T47D (cell line): ENCODE data around the gene DSCAML1.

Experiments
- DNase-seq, 2 experiments: peaks; one replicate each; pipeline versions ENCODE4 v3.0.0 to v3.0.0-alpha.2; 2011 to 2012; ENCODE audit warnings: low read depth in 1 of 2, low spot score in 1 of 2
- JUND ChIP-seq: IDR thresholded peaks from 2 replicates; pipeline ENCODE4 v1.6.1; 2012; ENCODE audit warnings: low read depth
- in situ Hi-C: cut with HindIII; loops from 2 replicates; pipeline ENCODE4 v1.10.0; 2016; ENCODE audit warnings: low sequenced_read_pairs, low pct_unique_long_range_greater_than_20kb

DSCAML1 gene

DNA sequence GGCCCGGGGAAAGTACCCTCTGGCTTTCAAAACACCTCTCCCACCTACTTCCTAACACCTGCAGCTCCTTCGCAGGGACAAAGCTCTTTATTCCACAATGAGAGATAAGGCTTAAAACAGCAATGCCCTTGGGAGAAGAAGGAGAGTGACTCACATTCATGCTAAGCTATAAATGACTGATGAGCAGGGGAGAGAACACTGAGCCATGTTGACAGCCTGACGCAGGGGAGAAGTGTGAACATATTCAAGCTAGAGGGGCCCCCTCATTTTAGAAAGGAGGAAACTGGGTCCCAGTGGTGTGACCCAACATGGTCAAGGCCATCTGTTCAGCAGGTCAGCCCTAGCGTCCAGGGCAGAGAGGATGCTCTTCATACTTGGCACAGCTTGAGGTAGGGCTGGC lies 171.8 kb downstream of the DSCAML1 start:
- DNase-seq, result no peak
- TF ChIP-seq JUND, result no peak
- in situ Hi-C loops, result no loop called here

DNA sequence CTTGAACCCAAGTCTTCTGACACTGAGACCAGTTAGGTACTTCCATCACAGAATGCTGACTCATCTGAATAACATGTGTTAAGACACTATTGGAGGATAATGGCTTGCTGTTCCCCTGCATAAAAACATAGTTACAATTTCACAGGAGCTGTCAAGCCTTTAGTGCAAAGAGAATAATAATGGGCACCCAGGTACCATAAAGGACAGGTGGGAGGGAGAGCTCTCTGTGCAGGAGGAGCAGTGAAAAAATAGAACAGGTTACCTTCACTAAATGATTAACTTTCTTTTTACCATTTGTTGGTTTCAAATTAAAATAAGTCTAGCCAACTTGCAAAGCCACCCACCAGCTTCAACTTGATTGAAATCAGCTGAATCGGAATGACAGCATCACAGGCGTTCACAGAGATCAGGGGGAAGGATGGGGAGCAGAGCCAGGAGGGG lies 173.2 kb downstream of the DSCAML1 start:
- DNase-seq, result no peak
- in situ Hi-C loops, result no loop called here

DNA sequence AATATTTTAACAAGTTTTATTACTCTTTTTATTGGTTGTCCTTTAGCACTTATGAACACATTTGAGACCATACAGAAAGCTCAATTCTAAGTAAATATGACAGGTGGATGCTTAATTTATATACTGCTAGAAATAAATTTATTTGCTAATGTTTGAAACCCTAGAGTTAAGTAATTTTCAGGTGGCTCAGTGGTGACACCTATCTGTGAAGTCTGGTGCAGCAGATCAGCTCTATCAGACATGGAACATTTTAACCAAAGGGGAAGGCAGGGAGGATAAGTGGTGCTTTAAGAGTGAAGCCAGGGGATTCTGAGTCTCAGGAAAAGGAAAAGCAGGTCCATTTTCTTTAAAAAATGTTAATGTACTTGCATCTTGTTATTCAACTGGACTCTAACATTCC lies 175.8 kb downstream of the DSCAML1 start:
- no peak for TF ChIP-seq JUND
- DNase-seq, result peak in 1 of 2 experiments; percentile 20
- in situ Hi-C loops, result no loop called here

More for the DNA sequence above, 173.2 kb downstream of the DSCAML1 start:
- TF ChIP-seq JUND, result no peak

DNA sequence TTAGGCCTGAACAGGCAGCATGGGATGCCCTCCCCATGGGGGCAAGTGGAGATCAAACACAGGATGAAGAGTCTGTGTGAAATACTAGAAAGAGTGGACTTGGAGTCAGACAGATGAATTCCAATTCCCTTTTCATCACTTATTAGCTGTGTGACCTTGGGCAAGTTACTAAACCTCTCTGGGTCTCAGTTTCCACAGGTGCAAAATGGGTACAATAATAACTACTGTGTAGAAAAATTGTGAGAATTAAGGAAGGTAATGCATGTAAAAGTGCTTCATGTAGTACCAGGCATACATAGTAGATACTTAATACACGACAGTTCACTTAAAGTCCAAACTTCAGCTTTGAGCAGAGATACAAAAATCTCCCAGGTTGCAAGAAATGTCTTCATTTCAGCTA lies 176.4 kb downstream of the DSCAML1 start:
- no peak for TF ChIP-seq JUND
- no peak for DNase-seq
- in situ Hi-C loops, result no loop called here

DNA sequence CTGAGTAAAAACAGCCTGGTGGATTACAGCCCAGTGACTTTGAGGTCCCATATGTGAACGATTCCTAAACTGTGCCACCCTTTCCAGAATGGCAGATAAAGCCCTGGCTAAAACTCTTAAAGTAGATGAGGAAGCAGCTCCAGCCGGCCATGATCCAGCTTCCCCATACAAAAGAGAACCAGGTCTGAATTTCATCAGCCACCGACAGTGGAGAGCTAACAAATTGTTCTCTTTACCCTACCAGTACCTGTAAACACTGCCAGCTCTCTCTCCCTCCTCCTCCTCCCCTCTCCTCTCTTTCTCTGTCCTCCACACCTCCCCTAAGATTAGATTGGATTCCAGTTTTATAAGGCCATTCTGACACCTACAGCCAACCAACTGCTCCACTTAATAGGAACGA lies 176.9 kb downstream of the DSCAML1 start:
- in situ Hi-C loops, result no loop called here
- DNase-seq, result peak in 1 of 2 experiments; percentile 30
- no peak for TF ChIP-seq JUND

DNA sequence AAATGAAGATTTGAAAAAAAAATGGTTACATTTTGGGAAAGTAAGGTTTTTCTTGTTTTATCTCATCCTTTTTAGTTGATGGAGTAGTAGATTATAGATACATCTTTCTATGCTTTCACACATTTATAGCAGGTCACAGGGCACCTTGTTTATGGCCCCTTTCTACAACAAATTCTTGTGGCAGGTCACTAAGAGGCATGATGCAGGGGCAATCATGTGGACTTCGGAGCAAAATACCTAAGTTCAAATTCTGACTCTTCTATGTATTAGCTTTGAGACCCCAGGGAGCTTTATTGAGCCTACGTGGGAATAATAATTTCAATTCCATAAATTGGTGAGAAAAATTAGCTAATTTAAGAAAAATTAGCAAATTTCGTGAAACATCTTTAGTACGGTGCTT lies 177.4 kb downstream of the DSCAML1 start:
- in situ Hi-C loops, result no loop called here
- no peak for TF ChIP-seq JUND
- DNase-seq, result no peak

DNA sequence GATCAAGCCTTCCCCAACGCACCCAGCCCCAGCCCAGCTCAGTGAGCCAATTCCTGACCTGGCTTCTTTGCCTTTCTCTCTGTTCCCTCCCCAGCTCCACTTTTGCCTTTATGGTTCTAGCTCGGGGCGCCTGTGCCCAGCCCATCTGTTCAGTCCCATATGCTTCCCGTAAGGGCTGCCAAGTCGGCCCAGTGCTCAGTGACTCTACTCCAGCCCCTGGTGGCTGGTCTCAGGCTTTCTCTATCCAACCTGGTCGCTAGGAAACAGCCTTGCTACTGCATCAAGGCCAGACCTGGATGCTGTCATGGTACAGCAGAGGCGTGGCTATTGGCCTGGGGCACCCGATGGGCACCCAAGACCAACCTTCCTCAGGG lies 178.0 kb downstream of the DSCAML1 start:
- TF ChIP-seq JUND, result no peak
- peak in 1 of 2 experiments; percentile 30 for DNase-seq
- in situ Hi-C loops, result no loop called here

DNA sequence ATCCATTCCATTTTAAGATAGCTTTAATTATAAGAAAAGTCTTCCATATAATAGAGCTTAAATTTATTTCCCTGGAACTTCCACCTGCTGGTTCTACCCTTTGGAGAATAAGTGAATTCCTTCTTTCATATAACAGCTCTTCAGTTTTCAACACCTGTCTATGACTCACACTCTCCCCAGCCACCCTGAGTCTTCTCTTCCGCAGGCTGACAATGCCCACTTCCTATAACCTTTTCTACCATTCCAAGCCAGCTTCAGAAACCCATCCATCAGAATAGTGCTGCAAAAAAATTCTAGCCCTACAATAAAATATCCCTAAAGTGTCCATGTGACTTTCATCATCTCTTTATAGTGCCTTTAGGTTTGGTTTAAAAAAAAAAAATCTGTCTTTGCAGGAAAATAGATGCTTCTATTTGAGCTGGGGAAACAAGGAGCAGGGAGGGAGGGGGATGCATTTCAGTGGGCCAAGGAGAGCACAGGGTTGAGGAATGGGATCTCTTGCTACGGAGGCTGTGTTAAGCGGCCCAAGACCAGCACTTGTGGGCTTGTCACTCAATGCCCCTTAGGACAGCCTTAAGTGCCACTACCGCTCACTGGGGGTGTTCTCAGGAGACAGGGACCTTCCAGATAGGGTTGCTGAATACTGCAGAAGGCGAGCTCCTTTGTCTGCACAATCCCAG lies 178.6 kb downstream of the DSCAML1 start:
- in situ Hi-C loops, result no loop called here
- TF ChIP-seq JUND, result no peak
- DNase-seq, result no peak

DNA sequence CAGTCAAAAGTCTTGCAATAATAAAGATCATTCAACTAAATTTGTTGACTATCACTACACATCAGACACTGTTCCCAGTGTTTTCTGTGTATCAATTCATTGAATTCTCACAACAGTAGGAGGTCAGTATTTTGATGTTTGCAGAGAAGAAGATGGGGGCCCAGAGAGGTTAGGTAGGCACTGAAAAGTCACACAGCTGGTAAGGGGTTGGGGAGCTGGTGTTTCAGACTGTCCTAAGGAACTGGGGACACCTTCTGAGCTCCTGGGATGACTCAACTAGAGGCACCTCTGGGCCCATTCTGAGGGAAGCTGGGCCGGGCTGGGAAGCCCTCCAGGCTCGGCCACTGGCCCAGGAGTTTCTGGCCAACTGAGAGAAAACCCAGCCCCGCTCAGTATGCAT lies 180.0 kb downstream of the DSCAML1 start:
- in situ Hi-C loops, result no loop called here
- TF ChIP-seq JUND, result no peak
- DNase-seq, result no peak

DNA sequence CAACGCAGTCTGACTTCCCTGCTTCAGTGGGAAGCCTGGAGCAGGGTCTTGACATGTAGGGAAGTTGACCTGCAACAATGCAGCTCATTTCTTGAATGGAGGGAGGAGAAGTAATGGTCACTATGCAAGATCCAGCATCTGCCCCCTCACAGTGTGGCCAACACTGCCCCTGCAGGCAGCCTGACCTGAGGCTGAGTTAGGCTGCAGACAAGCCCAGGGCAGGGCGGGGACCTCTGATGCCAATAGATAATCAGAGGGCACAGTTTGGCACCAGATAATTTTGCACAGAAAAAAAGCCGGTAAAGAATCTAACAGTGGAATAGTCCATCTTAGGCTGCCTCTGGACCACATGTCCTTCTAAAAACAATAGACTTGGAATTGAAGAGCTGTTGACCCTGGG lies 182.3 kb downstream of the DSCAML1 start:
- no peak for DNase-seq
- in situ Hi-C loops, result no loop called here
- TF ChIP-seq JUND, result no peak

DNA sequence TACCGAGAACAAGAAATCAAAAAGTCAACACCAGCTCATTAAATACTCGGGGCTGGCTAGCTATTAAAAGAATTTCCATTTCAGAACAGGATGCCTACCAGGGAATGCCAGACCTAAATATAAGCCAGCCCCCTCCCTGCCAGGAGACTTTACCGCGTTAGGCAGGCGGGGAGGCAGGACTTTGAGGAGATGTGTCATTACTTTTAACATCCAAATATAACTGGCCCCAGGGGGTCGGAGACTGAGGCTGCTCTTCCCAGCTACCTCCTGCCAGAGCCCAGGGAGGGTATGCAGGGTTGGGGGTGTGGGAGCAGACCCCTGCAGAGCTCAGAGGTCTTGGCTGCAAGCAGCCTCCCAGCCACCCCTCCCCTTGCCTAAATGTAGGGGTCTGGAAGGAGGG lies 183.5 kb downstream of the DSCAML1 start:
- in situ Hi-C loops, result no loop called here
- no peak for TF ChIP-seq JUND
- DNase-seq, result no peak

DNA sequence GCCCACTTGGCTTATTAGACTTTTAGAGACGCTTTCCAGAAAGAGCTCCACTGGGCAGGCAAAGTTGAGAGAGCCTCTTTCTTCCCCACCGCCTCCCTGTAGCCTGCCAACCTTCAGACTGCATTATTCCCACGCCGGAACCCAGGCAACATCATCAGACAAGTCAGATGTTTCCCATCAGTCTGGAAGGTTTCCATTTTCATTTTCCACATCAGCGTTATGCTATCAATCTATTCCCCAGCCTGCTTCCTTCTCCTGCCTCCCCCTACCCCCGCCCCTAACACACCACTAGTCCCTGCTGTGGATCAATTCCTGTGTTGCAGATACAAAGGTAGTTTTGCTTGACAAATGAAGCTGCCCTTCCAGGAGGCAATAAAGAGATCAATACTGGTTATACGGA lies 184.8 kb downstream of the DSCAML1 start:
- no peak for TF ChIP-seq JUND
- DNase-seq, result no peak
- in situ Hi-C loops, result no loop called here

DNA sequence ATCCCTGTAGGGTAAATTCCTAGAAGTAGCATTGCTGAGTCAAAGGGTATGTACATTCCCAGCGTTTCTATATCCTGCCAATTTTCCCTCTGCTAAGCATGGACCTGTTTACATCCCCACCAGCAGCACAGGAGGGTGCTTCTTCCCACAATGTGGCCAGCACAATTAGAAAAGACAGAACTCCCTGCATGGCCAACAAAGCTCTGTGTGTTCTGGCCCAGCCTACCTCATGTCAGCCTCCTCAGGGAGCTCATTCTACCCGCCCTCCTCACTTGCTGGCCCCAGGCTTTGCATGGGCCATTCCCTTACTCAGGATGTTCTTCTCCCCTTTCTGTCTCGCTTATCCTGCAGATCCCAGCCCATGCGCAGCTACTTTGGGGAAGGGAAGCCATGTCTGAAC lies 186.1 kb downstream of the DSCAML1 start:
- no peak for DNase-seq
- in situ Hi-C loops, result no loop called here
- no peak for TF ChIP-seq JUND

DNA sequence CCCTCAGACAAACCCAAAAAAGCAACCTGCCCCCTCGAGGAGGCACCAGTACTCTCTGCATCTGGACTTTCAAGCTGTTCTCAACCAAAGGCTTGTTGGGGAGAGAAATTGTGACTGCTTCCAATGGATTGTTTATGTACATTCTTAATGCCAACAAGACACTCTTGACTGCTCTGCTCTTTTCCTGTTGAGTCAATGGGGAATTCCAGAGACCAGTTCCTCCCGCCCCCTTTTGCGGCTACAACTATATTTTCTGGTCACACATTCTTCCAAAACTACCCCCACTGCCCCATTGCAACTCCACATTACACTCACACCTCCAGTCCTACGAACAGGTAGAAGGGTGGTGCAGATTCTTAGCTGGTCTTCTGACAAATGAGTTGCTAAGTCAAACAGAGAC lies 187.0 kb downstream of the DSCAML1 start:
- in situ Hi-C loops, result no loop called here
- no peak for DNase-seq
- no peak for TF ChIP-seq JUND
